ENCODE measurements around the gene USP35.

USP35 gene

GRCh38 chr11:78262691-78263090 lies 74.0 kb downstream of the USP35 start:
- no peaks in the 10 kb centered on the region for H3K9me3 ChIP-seq (ENCODE audit: control insufficient read depth in 1 of 2, low read length in 2 of 2)
- H3K27me3 ChIP-seq (ENCODE audit: low read depth, low read length), result no peaks in the 10 kb centered on the region
- no peak overlapping the region for H3K4me3 ChIP-seq (ENCODE audit: low read depth in 1 of 2, low read length in 2 of 2)
- H3K36me3 ChIP-seq (ENCODE audit: control insufficient read depth in 1 of 2, insufficient read depth in 2 of 2, low read length in 2 of 2), result no peaks in the 10 kb centered on the region
- H3K4me1 ChIP-seq (ENCODE audit: control insufficient read depth in 1 of 2, insufficient read depth in 2 of 2, low read length in 2 of 2), result peaks cover 1 to 5% of the 10 kb centered on the region in 2 donors
- no peak overlapping the region for H3K27ac ChIP-seq (ENCODE audit: low read length)
